Measurements from ENCODE around the gene CCL23. TPM values are rescaled to one million over a fixed set of nuclear protein-coding genes. Genes with fewer than 3 reads are reported as not detected.

The CCL23 gene
- total RNA-seq, 1 experiment from 2014 or later: not detected

- Histone ChIP-seq H2BK120ac (ENCODE audit: low read depth, low read length, poor library complexity, severe bottlenecking) (no peak overlapping the region), H2AFZ (ENCODE audit: low read length) (no peak overlapping the region), H4K8ac (replicated peaks; ENCODE audit: insufficient read length, low read depth, low read length) (no peak overlapping the region), H3K79me1 (ENCODE audit: insufficient read depth, low read depth, low read length, poor library complexity, severe bottlenecking) (no peaks in the 10 kb centered on the region), H2AK5ac (ENCODE audit: insufficient read length, low read length) (no peak overlapping the region), H4K20me1 (ENCODE audit: control insufficient read depth, insufficient read depth, insufficient read length) (no peaks in the 10 kb centered on the region), H3K27ac (ENCODE audit: insufficient read length, low read depth, low read length) (no peak overlapping the region), H3T11ph (ENCODE audit: low read length) (no peak overlapping the region), H4K91ac (ENCODE audit: insufficient read length, low read depth, low read length) (no peak overlapping the region), H3K4me1 (ENCODE audit: insufficient read depth, low read length) (no peaks in the 10 kb centered on the region), H2BK5ac (ENCODE audit: insufficient read length, low read length) (no peak overlapping the region), H2BK12ac (ENCODE audit: insufficient read length, low read depth, low read length) (no peak overlapping the region), H4K5ac (ENCODE audit: insufficient read length, low read depth, low read length) (no peak overlapping the region), H2BK15ac (ENCODE audit: low read depth, low read length) (no peak overlapping the region), H3K79me2 (ENCODE audit: insufficient read depth, low read length) (no peaks in the 10 kb centered on the region), H3K23ac (ENCODE audit: insufficient read length, low read depth, low read length) (no peak overlapping the region), H3K4me2 (ENCODE audit: insufficient read depth, insufficient read length, low read length) (no peak overlapping the region), H3K9me3 (ENCODE audit: control insufficient read depth, low read depth, low read length) (no peaks in the 10 kb centered on the region), H3K56ac (ENCODE audit: insufficient read length, low read depth, low read length) (no peak overlapping the region), H3K9ac (ENCODE audit: extremely low read depth, insufficient read length, low read length) (no peak overlapping the region), H2BK20ac (ENCODE audit: low read depth, low read length, poor library complexity, severe bottlenecking) (no peak overlapping the region), H3K4ac (ENCODE audit: low read depth, low read length) (no peak overlapping the region), H3K23me2 (ENCODE audit: insufficient read length, low read depth, low read length, poor library complexity, severe bottlenecking) (no peaks in the 10 kb centered on the region), H3K27me3 (ENCODE audit: insufficient read depth, low read length) (no peaks in the 10 kb centered on the region), H3K18ac (ENCODE audit: insufficient read length, low read depth, low read length) (no peak overlapping the region), H3K14ac (ENCODE audit: insufficient read depth, low read length) (no peak overlapping the region)
- WGBS (ENCODE audit: extremely low coverage, insufficient read length, low lambda C conversion rate): no CpG with 5 or more reads among the region's 6 CpGs
- Mint-ChIP-seq H3K27me3 (ENCODE audit: low read depth) (peaks cover 7% of the 10 kb centered on the region; the same call in 1 of the 2 replicates), H3K4me1 (peaks cover 5 to 7% of the 10 kb centered on the region in 2 experiments; a peak in 3 of 4 replicates), H3K27ac (no peak overlapping the region; a peak in 1 of 7 replicates), H3K9me3 (no peaks in the 10 kb centered on the region; a peak in 1 of 5 replicates), H3K4me3 (no peak overlapping the region), H3K36me3 (ENCODE audit: insufficient read depth in 1 of 3, low read depth in 3 of 3) (no peaks in the 10 kb centered on the region; a peak in 1 of 7 replicates)
- DNase-seq: peak; percentile 22
- TF ChIP-seq CTCF (conservative IDR thresholded peaks at IDR 0.05): no peak
Observed at GRCh38 chr17:36001862-36002603, 15.7 kb downstream of the CCL23 start.
